Activated T-helper 9 cell treated with anti-CD3 and anti-CD28 coated beads, Interleukin-2, amount 50 U/mL, for 16 hours (primary cell): Measurements from ENCODE around the gene CFAP97D1.

ENCODE experiments used
- DNase-seq: peaks from one replicate; pipeline ENCODE4 v3.0.0-alpha.2; 2020; ENCODE audit warnings: low read depth

Gene CFAP97D1

GRCh38 chr17:43799047-43799446 is 18.8 kb downstream of the CFAP97D1 start:
- no peak for DNase-seq

DNA sequence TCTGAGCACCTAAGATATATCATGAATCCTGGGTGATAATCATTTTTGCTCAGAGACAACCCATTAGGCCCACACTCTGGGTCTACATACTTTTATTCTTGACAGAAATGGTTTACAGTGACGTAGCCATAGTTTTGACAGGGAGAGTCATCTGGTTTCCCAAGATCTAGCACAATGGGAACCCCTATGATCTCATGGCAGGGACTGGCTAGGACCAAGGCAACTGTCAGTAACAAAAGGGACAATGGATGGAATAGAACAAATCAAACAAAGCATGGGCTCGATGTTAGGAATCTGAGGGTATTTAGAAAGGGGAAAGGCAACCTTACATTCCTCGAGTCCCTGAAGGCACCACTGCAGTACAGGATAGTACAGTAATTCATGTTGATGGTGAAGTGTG is 20.5 kb downstream of the CFAP97D1 start:
- DNase-seq: no peak

- DNase-seq: no peak
Observed at GRCh38 chr17:43801844-43802243, 21.6 kb downstream of the CFAP97D1 start.

DNA sequence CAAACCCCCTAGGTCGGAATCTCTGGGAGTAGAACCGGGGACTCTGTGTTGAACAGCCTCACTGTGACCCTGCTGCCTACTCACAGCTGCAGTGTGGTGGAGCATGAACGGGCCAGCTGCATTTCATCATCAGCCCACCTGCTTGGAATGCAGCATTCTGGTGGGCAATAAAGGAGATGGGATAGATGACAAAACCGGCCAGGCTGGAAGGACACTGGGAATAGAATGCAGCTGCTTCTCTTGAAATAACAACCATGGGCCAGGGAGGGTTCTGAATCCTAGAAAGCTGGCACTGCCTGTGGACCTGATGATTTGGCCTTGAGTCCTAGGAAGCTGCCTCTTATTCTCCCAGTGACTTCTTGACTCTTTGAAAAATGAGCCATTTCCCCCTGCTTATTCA is 23.5 kb downstream of the CFAP97D1 start:
- DNase-seq: no peak

DNA sequence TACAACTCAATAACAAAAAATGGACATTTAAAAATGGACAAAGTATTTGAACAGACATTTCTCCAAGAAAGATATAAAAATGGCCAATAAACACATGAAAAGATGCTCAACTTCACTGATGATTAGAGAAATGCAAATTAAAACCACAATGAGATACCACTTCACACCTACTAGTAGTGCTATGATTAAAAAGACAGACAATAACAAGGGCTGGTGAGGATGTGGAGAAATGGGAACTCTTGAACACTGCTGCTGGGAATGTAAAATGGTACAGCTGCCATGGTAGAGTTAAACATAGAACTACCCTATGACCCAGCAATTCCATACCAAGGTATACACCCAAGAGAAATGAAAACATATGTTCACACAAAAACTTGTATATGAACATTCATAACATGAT is 24.9 kb downstream of the CFAP97D1 start:
- DNase-seq: no peak

DNA sequence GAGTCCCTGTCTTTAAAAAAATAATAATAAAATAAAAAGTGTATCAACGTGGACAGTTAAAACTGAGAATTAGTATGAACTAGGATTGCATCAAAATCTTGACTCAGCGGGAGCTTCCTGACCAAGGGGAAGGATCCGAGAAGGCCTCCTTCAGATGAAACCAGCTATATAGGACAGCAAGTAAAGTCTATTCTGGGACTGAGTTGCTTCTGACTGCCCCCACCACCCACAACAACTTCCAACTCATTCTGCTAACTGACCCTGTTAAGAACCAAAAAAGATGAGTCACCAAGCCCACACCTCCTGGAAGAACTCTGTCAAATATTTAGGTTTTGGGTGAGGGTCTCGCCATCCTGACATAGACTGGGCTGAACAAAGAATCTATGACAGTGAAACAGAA is 27.8 kb downstream of the CFAP97D1 start:
- no peak for DNase-seq

- no peak for DNase-seq
Observed at GRCh38 chr17:43809121-43809520, 28.9 kb downstream of the CFAP97D1 start.

GRCh38 chr17:43810226-43810715 is 30.0 kb downstream of the CFAP97D1 start:
- DNase-seq: no peak

- DNase-seq: no peak
Observed at GRCh38 chr17:43810823-43811222, 30.6 kb downstream of the CFAP97D1 start.

DNA sequence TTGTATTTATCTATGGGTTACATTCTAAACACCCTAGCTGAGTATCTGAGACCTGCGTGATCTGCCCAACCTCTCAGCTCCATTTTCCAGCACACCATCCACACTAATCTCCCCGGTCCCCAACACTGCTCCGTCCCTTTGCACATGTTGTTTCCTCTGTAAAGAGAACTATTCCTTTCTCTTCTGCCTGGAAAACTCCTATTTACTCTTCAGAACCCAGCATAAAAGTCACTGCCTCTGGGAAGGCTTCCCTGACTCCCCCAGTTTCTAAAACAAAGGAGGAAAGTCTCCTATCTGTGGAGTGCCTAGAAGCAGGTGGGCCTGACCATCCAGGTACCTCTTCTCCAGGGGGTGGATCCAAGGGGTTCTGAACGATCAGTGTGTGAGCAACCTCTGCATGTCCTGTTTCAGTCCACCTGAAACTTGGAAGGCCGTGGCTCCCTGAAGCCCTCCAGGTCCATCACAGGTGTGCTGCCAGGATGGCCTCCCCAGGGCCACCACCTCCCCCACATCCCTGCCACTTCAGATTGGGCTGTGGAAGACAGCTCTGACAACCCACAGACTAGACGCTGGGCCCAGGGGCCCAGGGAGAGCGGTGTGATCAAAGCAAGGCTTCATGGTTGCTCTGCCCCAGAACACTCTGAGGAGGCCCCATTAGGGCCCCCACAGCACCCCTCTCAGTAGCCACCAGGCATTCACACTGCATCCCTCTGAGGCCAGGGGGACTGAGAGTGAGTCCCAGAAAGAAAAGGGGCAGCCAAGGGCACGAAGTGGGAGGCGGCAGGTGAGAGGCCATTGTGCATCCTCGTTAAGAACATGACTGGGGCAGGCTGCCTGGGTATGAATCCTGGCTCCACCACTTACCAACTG is 32.4 kb downstream of the CFAP97D1 start:
- no peak for DNase-seq

GRCh38 chr17:43813386-43813785 is 33.2 kb downstream of the CFAP97D1 start:
- no peak for DNase-seq

- no peak for DNase-seq
Observed at GRCh38 chr17:43814026-43814425, 33.8 kb downstream of the CFAP97D1 start.

DNA sequence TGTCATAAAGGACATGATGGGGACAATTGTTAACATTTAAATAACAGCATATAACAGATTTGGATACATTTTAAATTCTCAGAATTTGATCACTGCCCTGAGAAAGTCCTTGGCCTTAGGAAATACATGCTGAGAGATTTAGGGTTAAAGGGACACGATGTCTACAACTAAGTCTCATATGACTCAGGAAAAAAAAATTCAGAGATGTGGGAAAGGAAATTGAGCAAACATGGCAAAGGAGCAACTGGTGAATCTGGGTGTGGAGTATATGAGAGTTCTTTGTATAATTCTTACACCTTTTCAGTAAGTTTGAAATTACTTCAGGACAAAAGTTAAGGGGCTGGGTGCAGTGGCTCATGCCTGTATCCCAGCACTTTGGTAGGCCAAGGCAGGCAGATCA is 34.5 kb downstream of the CFAP97D1 start:
- no peak for DNase-seq

GRCh38 chr17:43816336-43817320 is 36.4 kb downstream of the CFAP97D1 start:
- no peak for DNase-seq

DNA sequence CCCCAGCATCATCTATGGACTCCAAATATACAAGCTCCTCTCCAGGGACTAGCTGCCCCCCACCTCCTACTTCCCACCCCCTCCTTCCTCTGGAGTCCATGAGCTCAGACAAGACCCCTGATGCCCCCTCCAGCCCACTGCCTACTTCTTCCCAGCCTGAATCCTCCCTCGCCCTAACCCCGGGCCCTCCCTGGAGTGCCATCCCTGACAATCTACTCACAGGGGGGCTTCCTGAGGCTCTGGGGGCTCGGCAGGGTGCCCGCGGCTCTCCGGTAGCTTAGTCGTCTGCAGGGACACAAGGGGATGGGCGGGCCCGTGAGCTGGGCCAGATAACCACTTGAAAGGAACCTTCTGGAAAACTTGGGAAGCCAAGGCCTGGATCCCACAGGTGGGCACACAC is 37.6 kb downstream of the CFAP97D1 start:
- DNase-seq: no peak

DNA sequence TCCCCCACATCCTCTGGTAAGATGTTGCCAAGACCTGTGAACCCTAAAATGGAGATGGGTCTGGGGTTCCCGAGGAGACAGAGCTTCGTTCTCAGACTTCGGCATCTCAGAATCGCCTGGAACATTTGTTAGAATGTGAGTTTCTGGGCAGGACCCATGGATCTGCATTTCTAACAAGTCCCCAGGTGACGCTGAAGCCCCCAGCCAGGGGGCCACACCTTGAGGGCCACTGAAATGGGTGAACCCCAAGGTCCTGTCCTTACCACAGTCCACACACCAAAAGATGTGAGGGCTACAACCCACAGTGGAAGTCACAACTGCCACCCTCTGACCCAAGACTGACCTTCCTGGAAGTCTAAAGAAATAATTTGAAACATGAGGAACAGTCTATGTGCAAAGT is 38.7 kb downstream of the CFAP97D1 start:
- DNase-seq: no peak

DNA sequence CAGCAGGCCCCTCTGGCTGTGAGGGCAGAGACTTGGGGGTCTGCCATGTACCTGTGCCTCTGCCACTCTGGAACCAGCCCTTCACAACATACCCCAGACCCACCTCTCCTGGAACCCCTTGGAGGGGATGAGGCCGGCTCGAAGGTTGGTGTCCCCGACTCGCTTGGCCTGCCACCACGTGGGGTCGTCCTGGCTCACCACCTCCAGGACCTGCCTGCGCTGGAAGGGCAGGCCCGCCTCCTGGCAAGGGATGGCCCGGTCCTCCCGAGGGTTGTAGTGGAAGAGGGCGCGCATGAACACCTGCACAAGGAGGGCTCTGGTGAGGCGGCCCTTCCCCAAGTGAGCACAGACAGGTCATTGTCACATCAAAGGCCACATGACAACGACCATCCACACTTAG is 40.5 kb downstream of the CFAP97D1 start:
- no peak for DNase-seq

DNA sequence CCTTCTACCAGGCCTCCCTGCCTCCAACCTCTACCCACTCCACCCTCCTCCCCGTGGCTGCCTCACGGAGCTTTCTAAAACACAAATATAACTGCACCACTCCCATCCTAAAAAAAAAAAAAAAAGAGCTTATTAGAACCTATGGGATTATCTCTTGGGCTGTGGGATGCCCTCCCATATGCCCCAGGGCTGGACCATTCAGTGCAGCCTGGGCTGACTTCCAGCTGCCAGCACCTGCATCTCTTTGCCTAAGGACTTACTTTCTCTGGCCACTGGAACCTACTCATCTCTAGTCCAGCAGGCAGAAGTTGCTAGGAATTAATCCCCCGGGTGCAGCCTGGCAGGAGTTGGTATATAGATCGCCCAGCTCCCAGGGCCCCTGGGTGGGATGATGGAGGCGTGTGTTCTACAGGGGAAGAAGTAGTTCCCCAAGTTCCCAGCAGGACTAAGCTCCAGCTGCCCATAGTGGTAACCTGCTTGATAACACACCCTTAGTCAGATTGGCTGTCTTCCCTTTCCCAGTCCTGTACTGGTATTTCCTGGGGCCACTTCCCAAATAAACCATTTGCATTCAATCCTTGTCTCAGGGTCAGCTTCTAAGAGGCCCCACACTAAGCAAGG is 42.4 kb downstream of the CFAP97D1 start:
- DNase-seq: no peak

GRCh38 chr17:43823350-43824084 is 43.3 kb downstream of the CFAP97D1 start:
- no peak for DNase-seq

DNA sequence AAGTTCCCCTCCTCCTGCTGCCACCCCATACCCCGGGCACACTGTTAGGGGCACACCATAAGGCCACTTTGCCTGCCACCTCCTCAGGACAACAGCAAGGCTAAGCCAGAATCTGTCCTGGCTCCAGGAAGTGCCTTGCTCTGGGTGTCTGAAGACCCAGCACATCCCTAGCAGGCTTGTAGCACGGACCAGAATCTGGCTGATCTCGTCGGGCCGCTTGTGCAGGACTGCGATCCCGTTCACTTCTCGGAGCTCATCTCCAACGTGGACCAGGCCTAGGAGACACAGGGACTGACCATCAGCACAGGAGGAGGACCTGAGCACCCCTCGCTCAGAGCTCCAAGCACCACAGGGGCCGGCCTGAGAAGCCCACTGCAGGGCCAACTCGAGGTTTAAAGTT is 45.3 kb downstream of the CFAP97D1 start:
- DNase-seq: no peak

DNA sequence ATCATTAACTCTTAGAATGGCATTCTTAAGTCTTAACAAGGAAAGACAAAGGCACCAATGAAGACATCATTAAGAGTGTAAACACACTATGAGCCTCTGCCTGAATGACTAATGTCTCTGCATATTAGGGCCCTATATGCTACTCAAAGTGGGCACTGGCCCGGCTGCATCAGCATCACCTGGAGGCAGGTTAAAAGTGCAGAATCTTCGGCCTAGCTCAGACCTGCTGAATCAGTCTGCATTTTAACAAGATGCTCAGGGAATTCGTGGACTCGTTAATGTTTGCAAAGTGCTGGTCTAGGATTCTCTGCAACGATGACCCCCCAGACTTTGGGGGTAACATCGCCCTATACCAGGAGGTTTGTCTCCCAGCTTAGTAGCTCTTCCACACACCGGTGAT is 46.0 kb downstream of the CFAP97D1 start:
- no peak for DNase-seq

- DNase-seq: no peak
Observed at GRCh38 chr17:43827596-43827995, 47.4 kb downstream of the CFAP97D1 start.
